ENCODE measurements around the gene FBXW8.

The FBXW8 gene

GRCh38 chr12:116958402-116959197 lies 47.9 kb downstream of the FBXW8 start:
- DNase-seq (ENCODE audit: low spot score): no peak

DNA sequence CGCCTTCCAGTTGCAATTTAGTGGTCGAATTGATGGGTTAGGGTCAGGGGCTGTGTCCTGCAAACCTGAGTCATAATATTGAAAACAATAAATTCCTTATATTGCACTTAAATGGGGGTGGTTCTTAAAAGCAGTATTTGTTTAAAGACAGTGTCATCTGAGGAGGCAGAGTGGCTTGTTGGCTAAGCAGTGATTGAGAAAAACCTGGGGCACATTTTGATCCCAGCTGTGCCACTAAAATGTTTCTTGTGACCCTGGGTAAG lies 48.4 kb downstream of the FBXW8 start:
- DNase-seq (ENCODE audit: low spot score): no peak

- no peak for DNase-seq (ENCODE audit: low spot score)
Observed at GRCh38 chr12:116959845-116960514, 49.2 kb downstream of the FBXW8 start.

- DNase-seq (ENCODE audit: low spot score): no peak
Observed at GRCh38 chr12:116962197-116962596, 51.4 kb downstream of the FBXW8 start.

- no peak for DNase-seq (ENCODE audit: low spot score)
Observed at GRCh38 chr12:116962783-116963356, 52.1 kb downstream of the FBXW8 start.

DNA sequence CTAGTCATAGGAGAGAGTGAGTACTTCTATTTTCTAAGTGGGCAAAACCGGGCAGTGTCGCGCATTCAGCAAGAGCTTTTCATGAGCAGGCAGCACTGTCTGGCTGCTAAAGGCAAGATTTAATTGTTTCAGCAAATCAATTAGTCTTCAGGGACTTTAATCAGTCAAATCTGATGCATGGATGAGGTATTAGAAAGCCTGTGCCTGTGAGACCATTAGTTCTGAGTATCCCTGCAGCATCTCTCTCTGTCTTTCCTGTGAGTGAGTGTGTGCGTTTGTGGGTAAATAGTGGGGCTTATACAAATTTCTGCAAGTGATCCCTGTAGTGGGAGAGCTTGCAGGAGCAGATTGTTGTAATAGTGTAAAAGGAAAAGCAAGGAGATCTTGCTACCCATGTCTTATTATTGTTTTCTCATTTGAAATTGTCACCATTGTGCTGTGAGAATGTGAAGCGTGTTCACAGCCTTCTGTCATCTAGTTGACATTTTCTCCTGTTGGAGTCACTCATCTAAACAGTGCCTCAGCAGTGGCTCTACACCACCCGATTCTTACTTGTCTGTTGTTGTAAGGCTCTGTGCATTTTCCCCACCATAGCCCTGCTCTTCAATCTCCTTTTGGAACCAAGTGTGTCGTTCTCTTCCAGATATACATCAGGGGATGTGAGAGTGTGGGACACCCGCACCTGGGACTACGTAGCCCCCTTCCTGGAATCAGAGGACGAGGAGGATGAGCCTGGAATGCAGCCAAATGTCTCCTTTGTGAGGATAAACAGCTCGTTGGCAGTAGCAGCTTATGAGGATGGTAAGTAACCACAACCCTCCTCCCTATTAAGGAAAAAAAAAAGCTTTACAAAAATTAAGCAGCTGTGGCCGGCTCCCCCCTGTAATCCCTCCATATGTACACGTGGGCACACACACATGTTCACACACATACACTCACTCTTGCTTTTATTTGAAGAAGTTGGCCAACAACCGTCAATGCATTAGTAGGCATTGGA lies 53.6 kb downstream of the FBXW8 start:
- DNase-seq (ENCODE audit: low spot score): no peak

DNA sequence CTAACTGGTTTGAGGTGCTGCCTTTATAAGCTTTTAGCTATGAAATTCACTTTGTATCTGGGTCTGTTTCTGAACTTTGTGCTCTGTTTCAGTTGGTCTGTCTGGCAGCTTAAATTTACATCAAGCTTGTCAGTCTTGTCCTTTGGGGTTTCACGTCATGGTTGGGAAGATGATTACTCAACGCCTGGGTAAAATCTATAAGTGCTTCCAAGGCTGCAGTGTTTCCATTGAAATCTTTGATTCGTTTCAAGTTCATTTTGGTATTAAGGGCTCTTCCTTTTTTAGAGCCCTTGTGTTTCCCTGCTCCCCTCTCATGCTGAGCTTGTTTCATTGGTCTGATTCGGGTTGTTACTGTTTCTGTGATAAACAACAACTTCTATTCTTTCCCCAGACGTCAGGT lies 58.2 kb downstream of the FBXW8 start:
- no peak for DNase-seq (ENCODE audit: low spot score)

GRCh38 chr12:116969615-116970585 lies 59.1 kb downstream of the FBXW8 start:
- DNase-seq (ENCODE audit: low spot score): no peak

DNA sequence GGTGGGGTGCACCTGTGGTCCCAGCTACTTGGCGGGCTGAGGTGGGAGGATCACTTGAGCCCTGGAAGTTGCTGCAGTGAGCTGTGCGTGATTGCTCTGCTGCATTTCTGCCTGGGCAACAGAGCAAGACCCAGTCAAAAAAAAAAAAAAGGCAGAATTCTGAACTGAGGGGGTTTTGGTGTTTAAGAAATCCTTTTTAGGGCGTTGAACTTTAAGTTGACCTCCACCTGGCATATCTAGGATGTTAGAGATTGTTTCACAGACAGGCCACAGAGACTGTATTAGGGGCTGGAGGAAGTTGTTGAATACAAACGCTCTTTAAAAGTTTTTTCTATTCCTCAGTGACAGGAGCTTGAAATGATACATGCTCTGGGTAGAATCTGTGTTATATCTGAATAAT lies 60.5 kb downstream of the FBXW8 start:
- DNase-seq (ENCODE audit: low spot score): no peak

DNA sequence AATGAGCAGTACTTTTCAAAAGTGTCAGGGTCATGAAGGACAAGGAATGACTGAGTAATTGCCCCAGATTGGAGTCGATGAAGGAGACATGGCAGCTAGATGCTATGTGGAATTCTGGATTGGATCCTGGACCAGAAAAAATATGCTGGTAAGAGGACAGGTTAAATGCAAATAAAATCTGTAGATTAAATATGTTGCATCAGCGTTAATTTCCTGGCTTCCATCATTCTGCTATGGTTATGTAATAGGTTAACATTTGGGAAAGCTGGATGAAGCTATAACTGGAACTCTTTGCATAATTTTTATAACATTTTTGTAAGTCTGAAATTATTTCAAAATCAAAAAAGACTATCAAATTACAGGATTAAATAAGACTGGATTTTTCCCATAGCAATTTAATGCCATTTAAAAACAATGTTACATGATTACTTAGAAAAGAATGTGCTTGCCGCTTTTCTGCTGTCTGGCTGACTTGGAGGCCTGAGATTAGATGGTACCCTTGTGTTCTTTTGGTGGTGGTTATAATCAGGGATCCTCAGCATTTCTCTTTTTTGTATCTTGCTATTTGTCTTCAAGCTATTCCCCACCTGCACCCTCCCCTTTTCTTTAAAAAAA lies 65.1 kb downstream of the FBXW8 start:
- no peak for DNase-seq (ENCODE audit: low spot score)

- DNase-seq (ENCODE audit: low spot score): peak; percentile 42
Observed at GRCh38 chr12:116977465-116978380, 67.0 kb downstream of the FBXW8 start.

DNA sequence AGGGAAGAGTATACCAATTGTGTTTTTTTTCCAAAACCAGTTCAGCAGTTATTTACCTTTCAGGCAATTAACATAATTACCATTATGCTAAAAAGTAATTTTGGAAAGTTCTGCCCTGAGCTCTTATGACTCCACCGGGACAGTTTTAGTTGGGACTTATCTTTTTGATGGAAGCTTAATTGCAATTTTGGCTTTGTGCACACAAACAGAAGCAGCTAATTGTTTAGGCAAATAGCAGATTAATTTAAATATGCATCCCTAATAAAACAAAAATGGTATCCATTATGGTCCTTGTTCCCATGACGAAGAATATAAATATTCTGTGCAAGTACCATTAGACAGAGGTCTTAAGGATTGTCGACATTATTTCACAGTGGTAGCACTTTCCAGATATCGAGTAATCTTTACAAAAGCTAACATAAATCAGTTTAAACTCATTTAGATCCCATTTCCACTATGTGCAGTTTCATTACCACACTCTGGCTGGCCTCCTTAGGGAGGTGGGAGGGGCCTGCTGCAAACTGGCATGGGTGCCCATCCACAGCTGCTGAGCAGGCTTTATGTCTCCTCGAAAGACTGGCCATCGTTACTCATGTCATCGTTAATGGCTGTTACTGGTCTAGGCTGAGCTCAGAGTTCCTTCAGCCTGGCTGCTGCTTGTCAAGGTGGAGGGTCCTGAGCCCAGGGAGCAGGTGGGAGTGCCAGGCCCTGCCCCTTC lies 68.2 kb downstream of the FBXW8 start:
- no peak for DNase-seq (ENCODE audit: low spot score)

- no peak for DNase-seq (ENCODE audit: low spot score)
Observed at GRCh38 chr12:116980083-116980482, 69.3 kb downstream of the FBXW8 start.

- DNase-seq (ENCODE audit: low spot score): no peak
Observed at GRCh38 chr12:116982791-116983411, 72.2 kb downstream of the FBXW8 start.

GRCh38 chr12:116984098-116984497 lies 73.3 kb downstream of the FBXW8 start:
- no peak for DNase-seq (ENCODE audit: low spot score)

DNA sequence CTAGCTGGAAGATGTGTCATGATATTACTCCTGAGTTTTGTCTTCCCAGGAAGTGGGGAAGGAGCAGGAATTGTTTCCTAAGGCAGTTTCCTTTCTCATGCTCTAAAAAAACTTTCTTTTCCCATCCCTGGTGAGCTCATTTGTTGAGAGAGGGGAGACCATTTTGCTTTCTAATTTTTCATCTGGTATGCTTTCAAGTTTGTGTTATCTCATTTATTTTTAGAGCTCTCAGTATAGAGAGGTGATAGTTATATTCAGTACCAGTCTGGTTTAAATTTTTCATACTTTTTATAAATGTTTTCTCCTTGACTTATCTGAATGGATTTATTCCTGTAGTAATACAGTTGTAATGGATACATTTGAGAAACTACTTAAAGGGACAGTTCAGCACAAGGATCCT lies 79.6 kb downstream of the FBXW8 start:
- no peak for DNase-seq (ENCODE audit: low spot score)

GRCh38 chr12:116990971-116991966 lies 80.5 kb downstream of the FBXW8 start:
- DNase-seq (ENCODE audit: low spot score): no peak
